ENCODE data around the gene SHC3. TPM values are rescaled to one million over a fixed set of nuclear protein-coding genes. Genes with fewer than 3 reads are reported as not detected.

Gene SHC3
- total RNA-seq, 2 experiments from 2014 or later: not detected

- ChIA-PET CTCF (no interaction called here), POLR2A (no interaction called here)
- no peaks in the 10 kb centered on the region for H3K4me1 Mint-ChIP-seq (ENCODE audit: low read depth)
- DNase-seq (no peak), ATAC-seq (no peak)
- peaks cover 2% of the 10 kb centered on the region for H3K36me3 Mint-ChIP-seq (ENCODE audit: low read depth)
- TF ChIP-seq CTCF (IDR thresholded peaks at IDR 0.05): no peak
- peaks cover 8% of the 10 kb centered on the region for H3K9me3 Mint-ChIP-seq
- no peak overlapping the region for H3K27ac Mint-ChIP-seq
- H3K4me3 Mint-ChIP-seq: no peak overlapping the region
- peaks cover 23% of the 10 kb centered on the region for H3K27me3 Mint-ChIP-seq
- intact Hi-C loops (cut with micrococcal nuclease): no loop called here
Measured at GRCh38 chr9:89122949-89123348, 55.7 kb downstream of the SHC3 start.

GRCh38 chr9:89120704-89121103 is 57.9 kb downstream of the SHC3 start:
- no peaks in the 10 kb centered on the region for H3K4me1 Mint-ChIP-seq (ENCODE audit: low read depth)
- H3K27ac Mint-ChIP-seq: no peak overlapping the region
- intact Hi-C loops (cut with micrococcal nuclease): no loop called here
- H3K36me3 Mint-ChIP-seq (ENCODE audit: low read depth): no peaks in the 10 kb centered on the region
- peaks cover 21% of the 10 kb centered on the region for H3K27me3 Mint-ChIP-seq
- ChIA-PET POLR2A (no interaction called here), CTCF (no interaction called here)
- no peak overlapping the region for H3K4me3 Mint-ChIP-seq
- no peak for ATAC-seq
- H3K9me3 Mint-ChIP-seq: peaks cover 6% of the 10 kb centered on the region
- DNase-seq: no peak
- no peak for TF ChIP-seq CTCF (IDR thresholded peaks at IDR 0.05)

- CTCF ChIA-PET: no interaction called here
- DNase-seq (no peak), ATAC-seq (no peak)
- H3K27me3 Mint-ChIP-seq: peaks cover 29% of the 10 kb centered on the region
- H3K4me3 Mint-ChIP-seq: no peak overlapping the region
- intact Hi-C loops (cut with micrococcal nuclease): no loop called here
- POLR2A ChIA-PET: no interaction called here
- no peak overlapping the region for H3K27ac Mint-ChIP-seq
- H3K4me1 Mint-ChIP-seq (ENCODE audit: low read depth): no peaks in the 10 kb centered on the region
- no peaks in the 10 kb centered on the region for H3K9me3 Mint-ChIP-seq
- H3K36me3 Mint-ChIP-seq (ENCODE audit: low read depth): no peaks in the 10 kb centered on the region
- TF ChIP-seq CTCF (IDR thresholded peaks at IDR 0.05): no peak
Measured at GRCh38 chr9:89116805-89117192, 61.8 kb downstream of the SHC3 start.

- ATAC-seq: no peak
- Mint-ChIP-seq H3K9me3 (no peaks in the 10 kb centered on the region), H3K27me3 (peaks cover 29% of the 10 kb centered on the region), H3K4me1 (ENCODE audit: low read depth) (no peaks in the 10 kb centered on the region), H3K36me3 (ENCODE audit: low read depth) (no peaks in the 10 kb centered on the region), H3K27ac (no peak overlapping the region), H3K4me3 (no peak overlapping the region)
- no peak for TF ChIP-seq CTCF (IDR thresholded peaks at IDR 0.05)
- no peak for DNase-seq
- intact Hi-C loops (cut with micrococcal nuclease): no loop called here
- ChIA-PET POLR2A (no interaction called here), CTCF (no interaction called here)
Measured at GRCh38 chr9:89116064-89116804, 62.4 kb downstream of the SHC3 start.

- TF ChIP-seq CTCF (IDR thresholded peaks at IDR 0.05): no peak
- Mint-ChIP-seq H3K27ac (no peak overlapping the region), H3K27me3 (peaks cover 31% of the 10 kb centered on the region), H3K4me3 (no peak overlapping the region), H3K36me3 (ENCODE audit: low read depth) (no peaks in the 10 kb centered on the region), H3K9me3 (no peaks in the 10 kb centered on the region), H3K4me1 (ENCODE audit: low read depth) (no peaks in the 10 kb centered on the region)
- ChIA-PET POLR2A (no interaction called here), CTCF (no interaction called here)
- no peak for ATAC-seq
- intact Hi-C loops (cut with micrococcal nuclease): no loop called here
- no peak for DNase-seq
Measured at GRCh38 chr9:89115426-89115825, 63.2 kb downstream of the SHC3 start.

All from activated CD8-positive, alpha-beta T cell treated with anti-CD3 and anti-CD28 coated beads for 36 hours (primary cell).